Epithelial cell of esophagus (primary cell): Measurements from ENCODE around the gene CHADL.

Experiments
- DNase-seq: peaks from one replicate; pipeline ENCODE4 v3.0.0; 2010; ENCODE audit warnings: low read depth
- H3K4me3 ChIP-seq: 2 replicates; pipeline ENCODE4 v1.5.1; 2011; ENCODE audit warnings: mild to moderate bottlenecking, low read length, control low read depth
- TF ChIP-seq, protein P1 (sequence below): IDR thresholded peaks from 2 replicates; pipeline ENCODE4 v1.5.1; 2011; ENCODE audit warnings: low read depth, mild to moderate bottlenecking, low read length, control low read depth, inconsistent platforms; ENCODE audit not compliant: insufficient read depth; ENCODE audit errors: missing control alignments

CHADL gene

DNA sequence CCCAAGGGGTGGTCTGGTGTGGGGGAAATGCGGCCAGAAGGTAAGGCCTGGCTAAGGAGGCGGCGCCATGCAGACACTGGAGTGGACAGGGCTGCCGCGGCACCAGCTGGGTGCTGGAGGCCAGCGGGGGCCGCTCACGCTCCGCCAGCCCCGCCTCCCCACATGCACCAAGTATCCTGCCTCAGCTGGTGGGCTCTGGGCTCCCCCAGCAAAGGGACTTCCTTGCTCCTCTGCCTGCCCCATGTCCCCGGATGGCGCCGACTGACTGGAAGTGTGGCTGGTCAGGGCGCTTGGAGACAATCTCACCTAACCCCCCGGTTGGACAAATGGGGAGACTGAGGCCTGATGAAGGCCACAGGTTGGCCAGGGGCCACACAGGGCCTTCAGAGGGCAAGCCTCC lies 7.6 kb upstream of the CHADL start:
- no peak for DNase-seq
- H3K4me3 ChIP-seq = no peak overlapping the region
- TF ChIP-seq, protein P1, sequence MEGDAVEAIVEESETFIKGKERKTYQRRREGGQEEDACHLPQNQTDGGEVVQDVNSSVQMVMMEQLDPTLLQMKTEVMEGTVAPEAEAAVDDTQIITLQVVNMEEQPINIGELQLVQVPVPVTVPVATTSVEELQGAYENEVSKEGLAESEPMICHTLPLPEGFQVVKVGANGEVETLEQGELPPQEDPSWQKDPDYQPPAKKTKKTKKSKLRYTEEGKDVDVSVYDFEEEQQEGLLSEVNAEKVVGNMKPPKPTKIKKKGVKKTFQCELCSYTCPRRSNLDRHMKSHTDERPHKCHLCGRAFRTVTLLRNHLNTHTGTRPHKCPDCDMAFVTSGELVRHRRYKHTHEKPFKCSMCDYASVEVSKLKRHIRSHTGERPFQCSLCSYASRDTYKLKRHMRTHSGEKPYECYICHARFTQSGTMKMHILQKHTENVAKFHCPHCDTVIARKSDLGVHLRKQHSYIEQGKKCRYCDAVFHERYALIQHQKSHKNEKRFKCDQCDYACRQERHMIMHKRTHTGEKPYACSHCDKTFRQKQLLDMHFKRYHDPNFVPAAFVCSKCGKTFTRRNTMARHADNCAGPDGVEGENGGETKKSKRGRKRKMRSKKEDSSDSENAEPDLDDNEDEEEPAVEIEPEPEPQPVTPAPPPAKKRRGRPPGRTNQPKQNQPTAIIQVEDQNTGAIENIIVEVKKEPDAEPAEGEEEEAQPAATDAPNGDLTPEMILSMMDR = no peak

DNA sequence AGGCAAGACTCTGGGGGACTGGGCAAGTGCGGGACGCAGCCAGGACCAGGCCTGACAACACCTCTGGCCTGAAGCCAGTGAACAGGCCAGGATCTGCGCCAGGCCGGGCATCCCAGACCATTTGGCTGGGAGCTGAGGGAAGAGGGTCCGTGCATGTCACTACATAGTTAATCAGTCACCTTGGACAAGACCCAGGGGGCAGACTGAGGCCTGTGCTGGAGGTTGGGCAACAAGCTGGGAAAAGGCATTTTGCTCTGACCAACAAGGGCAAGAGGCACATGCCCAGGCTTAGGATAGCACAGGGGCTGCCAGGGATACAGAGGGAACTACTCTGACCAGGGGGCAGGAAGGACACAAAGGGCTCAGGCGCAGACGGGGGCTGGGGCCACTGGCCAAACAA lies 7.0 kb upstream of the CHADL start:
- DNase-seq = no peak
- TF ChIP-seq, protein P1 = no peak
- H3K4me3 ChIP-seq = no peak overlapping the region

DNA sequence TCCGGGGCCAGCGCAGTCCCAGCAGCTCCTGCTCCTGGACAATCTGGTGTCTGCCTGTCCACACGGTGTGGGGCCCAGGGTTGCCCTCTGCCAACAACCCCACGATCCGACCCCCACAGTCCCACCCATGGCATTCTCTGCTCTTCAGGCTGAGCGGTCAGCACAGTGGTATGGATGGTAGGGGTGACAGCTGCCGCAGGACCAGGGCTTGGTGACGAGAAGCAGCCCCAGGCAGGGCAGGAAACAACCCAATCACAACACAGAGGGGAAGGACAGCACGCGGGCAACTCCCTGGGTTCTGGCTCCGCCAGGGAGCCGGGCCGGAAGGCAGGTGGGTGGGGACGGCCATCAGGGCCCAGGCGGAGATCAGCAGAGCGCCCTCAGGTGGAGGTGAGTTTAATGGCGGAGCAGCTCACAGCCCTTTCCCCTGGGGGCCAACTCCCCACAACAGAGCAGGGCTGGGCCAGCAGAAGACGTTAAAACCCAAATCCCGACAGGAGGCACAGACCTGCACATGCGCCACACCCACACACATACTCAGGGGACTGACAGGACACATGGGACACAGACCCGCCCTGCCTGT lies 5.3 kb upstream of the CHADL start:
- TF ChIP-seq, protein P1 = no peak
- no peak overlapping the region for H3K4me3 ChIP-seq
- DNase-seq = no peak

DNA sequence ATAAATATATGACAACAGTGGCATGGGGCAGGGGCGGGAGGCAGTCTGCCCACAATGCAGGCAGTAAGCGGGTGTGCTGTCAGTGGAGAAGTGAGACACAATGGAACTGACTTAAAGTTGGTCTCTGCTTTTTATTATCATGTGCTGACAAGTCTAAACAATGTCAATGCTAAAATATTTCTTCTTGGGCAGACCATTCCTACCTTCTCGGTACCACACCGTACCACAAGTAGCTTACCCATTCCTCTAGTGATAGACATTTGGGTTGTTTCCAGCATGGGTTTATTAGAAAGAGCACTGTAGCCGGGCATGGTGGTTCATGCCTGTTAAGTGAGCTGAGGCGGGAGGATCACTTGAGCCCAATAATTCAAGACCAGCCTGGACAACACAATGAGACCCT lies 2.6 kb upstream of the CHADL start:
- peak; percentile 74 for DNase-seq
- no peak overlapping the region for H3K4me3 ChIP-seq
- TF ChIP-seq, protein P1 = no peak

DNA sequence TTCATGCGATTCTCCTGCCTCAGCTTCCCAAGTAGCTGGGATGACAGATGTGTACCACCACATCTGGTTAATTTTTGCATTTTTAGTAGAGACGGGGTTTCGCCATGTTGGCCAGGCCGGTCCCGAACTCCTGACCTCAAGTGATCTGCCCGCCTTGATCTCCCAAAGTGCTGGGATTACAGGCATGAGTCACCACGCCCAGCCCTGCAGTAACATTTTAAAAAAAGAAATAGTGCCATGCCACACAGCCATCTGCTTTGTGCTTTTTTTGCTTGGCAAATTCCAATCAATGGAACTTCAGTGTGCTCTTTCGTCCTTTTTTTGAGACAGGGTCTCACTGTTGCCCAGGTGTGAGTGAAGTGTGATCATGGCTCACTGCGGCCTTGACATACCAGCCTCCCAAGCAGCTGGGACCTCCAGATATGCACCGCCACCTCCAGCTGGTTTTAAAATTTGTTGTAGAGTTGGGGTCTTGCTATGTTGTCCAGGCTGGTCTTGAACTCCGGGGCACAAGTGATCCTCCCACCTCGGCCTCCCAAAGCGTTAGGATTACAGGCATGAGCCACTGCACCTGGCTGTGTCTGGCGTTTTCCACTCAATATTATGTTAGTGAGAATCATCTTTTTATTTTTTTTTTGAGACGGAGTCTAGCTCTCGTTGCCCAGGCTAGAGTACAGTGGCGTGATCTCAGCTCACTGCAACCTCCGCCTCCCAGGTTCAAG lies 1.8 kb upstream of the CHADL start:
- TF ChIP-seq, protein P1 = no peak
- DNase-seq = no peak
- no peak overlapping the region for H3K4me3 ChIP-seq

DNA sequence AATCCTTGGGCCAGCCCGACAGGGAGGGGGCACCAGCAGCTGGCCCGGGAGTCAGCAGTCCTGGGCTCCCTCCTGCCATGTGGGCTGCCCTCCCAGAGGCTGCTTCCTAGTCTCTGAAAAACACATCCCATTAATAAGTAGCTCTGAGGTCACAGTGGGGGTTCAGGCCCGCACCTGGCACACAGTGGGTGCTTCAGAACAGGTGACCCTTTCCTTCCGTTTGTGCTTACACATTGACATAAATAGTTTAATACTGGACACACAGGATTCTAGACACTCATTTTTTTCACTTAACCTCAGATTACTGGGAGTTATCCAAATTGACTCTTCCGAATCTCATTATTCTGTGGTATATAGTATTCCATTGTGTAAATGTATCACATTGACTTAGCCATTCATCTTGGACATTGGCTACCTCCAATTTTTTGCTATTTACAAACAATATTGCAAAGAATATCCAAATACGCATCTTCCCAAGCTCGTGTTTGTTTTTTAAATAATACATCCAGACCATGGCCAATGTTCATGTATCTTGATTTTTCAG lies 474 bp upstream of the CHADL start:
- DNase-seq = no peak

More for the DNA sequence above, 474 bp upstream of the CHADL start:
- no peak overlapping the region for H3K4me3 ChIP-seq
- TF ChIP-seq, protein P1 = no peak
